ENCODE measurements around the gene WHRN. TPM values are rescaled to one million over a fixed set of nuclear protein-coding genes. Genes with fewer than 3 reads are reported as not detected.

The WHRN gene
- total RNA-seq, 1 donor from 2014 or later = 9.1 TPM

- intact Hi-C loops (cut with DNase I) = no loop called here
- DNase-seq (ENCODE audit: extremely low spot score in 2 of 2) = no peak
Measured at GRCh38 chr9:114421147-114421546, 84.1 kb downstream of the WHRN start.

GRCh38 chr9:114419796-114420195, 85.5 kb downstream of the WHRN start:
- Histone ChIP-seq H3K36me3 (no peaks in the 10 kb centered on the region), H3K27ac (no peak overlapping the region), H3K27me3 (no peaks in the 10 kb centered on the region), H3K9me3 (no peaks in the 10 kb centered on the region), H3K4me1 (peaks cover under 1% of the 10 kb centered on the region), H3K4me3 (no peak overlapping the region)
- DNase-seq (ENCODE audit: extremely low spot score in 2 of 2) = no peak
- TF ChIP-seq POLR2A (IDR thresholded peaks at IDR 0.05) (no peak), CTCF (IDR thresholded peaks at IDR 0.05) (no peak), POLR2AphosphoS5 (IDR thresholded peaks at IDR 0.05; ENCODE audit: insufficient read depth in 1 of 2, low read depth in 1 of 2) (no peak)
- intact Hi-C loops (cut with DNase I) = loop anchor here (10.0 kb wide), 1 partner anchor 595 kb away; no protein-coding TSS in a partner anchor

More at GRCh38 chr9:114421147-114421546, 84.1 kb downstream of the WHRN start:
- no peaks in the 10 kb centered on the region for H3K27me3 ChIP-seq
- H3K36me3 ChIP-seq = no peaks in the 10 kb centered on the region
- H3K4me3 ChIP-seq = no peak overlapping the region
- H3K4me1 ChIP-seq = no peaks in the 10 kb centered on the region
- no peak overlapping the region for H3K27ac ChIP-seq
- no peak for TF ChIP-seq POLR2AphosphoS5 (IDR thresholded peaks at IDR 0.05; ENCODE audit: insufficient read depth in 1 of 2, low read depth in 1 of 2)
- H3K9me3 ChIP-seq = no peaks in the 10 kb centered on the region

- TF ChIP-seq POLR2A (IDR thresholded peaks at IDR 0.05) (no peak), CTCF (IDR thresholded peaks at IDR 0.05) (no peak), POLR2AphosphoS5 (IDR thresholded peaks at IDR 0.05; ENCODE audit: insufficient read depth in 1 of 2, low read depth in 1 of 2) (no peak)
- Histone ChIP-seq H3K27me3 (no peaks in the 10 kb centered on the region), H3K9me3 (no peaks in the 10 kb centered on the region), H3K4me3 (no peak overlapping the region), H3K36me3 (no peaks in the 10 kb centered on the region), H3K4me1 (peaks cover 14% of the 10 kb centered on the region), H3K27ac (no peak overlapping the region)
- intact Hi-C loops (cut with DNase I) = loop anchor here (10.0 kb wide), 1 partner anchor 597 kb away; no protein-coding TSS in a partner anchor
- no peak for DNase-seq (ENCODE audit: extremely low spot score in 2 of 2)
Measured at GRCh38 chr9:114418053-114418452, 87.2 kb downstream of the WHRN start.

GRCh38 chr9:114417511-114417910, 87.8 kb downstream of the WHRN start:
- no peaks in the 10 kb centered on the region for H3K9me3 ChIP-seq
- H3K4me1 ChIP-seq = peaks cover 14% of the 10 kb centered on the region
- no peak overlapping the region for H3K4me3 ChIP-seq
- H3K27me3 ChIP-seq = no peaks in the 10 kb centered on the region
- TF ChIP-seq POLR2A (IDR thresholded peaks at IDR 0.05) (no peak), CTCF (IDR thresholded peaks at IDR 0.05) (no peak), POLR2AphosphoS5 (IDR thresholded peaks at IDR 0.05; ENCODE audit: insufficient read depth in 1 of 2, low read depth in 1 of 2) (no peak)
- DNase-seq (ENCODE audit: extremely low spot score in 2 of 2) = no peak
- H3K36me3 ChIP-seq = no peaks in the 10 kb centered on the region
- no peak overlapping the region for H3K27ac ChIP-seq
- intact Hi-C loops (cut with DNase I) = loop anchor here (10.0 kb wide), 1 partner anchor 597 kb away; no protein-coding TSS in a partner anchor

- Histone ChIP-seq H3K4me3 (no peak overlapping the region), H3K4me1 (peaks cover 14% of the 10 kb centered on the region), H3K36me3 (no peaks in the 10 kb centered on the region), H3K27me3 (no peaks in the 10 kb centered on the region), H3K27ac (no peak overlapping the region), H3K9me3 (no peaks in the 10 kb centered on the region)
- intact Hi-C loops (cut with DNase I) = loop anchor here (10.0 kb wide), 1 partner anchor 598 kb away; no protein-coding TSS in a partner anchor
- TF ChIP-seq POLR2AphosphoS5 (IDR thresholded peaks at IDR 0.05; ENCODE audit: insufficient read depth in 1 of 2, low read depth in 1 of 2) (no peak), POLR2A (IDR thresholded peaks at IDR 0.05) (no peak), CTCF (IDR thresholded peaks at IDR 0.05) (no peak)
- DNase-seq (ENCODE audit: extremely low spot score in 2 of 2) = no peak
Measured at GRCh38 chr9:114416906-114417305, 88.4 kb downstream of the WHRN start.
